ENCODE measurements around the gene LYPD4. TPM values are rescaled to one million over a fixed set of nuclear protein-coding genes. Genes with fewer than 3 reads are reported as not detected.

Gene LYPD4
- total RNA-seq, 1 donor from 2014 or later, result not detected

GRCh38 chr19:41851456-41851855 is 7.0 kb upstream of the LYPD4 start:
- DNase-seq (ENCODE audit: low read depth in 2 of 2), result no peak

- no peak for DNase-seq (ENCODE audit: low read depth in 2 of 2)
Measured at GRCh38 chr19:41850381-41850780, 5.9 kb upstream of the LYPD4 start.

- DNase-seq (ENCODE audit: low read depth in 2 of 2), result no peak
Measured at GRCh38 chr19:41849067-41849466, 4.6 kb upstream of the LYPD4 start.

GRCh38 chr19:41848666-41849065 is 4.2 kb upstream of the LYPD4 start:
- no peak for DNase-seq (ENCODE audit: low read depth in 2 of 2)

GRCh38 chr19:41847351-41848105 is 3.0 kb upstream of the LYPD4 start:
- no peak for DNase-seq (ENCODE audit: low read depth in 2 of 2)

GRCh38 chr19:41845051-41845590 is 638 bp upstream of the LYPD4 start:
- no peak for DNase-seq (ENCODE audit: low read depth in 2 of 2)

- DNase-seq (ENCODE audit: low read depth in 2 of 2), result no peak
Measured at GRCh38 chr19:41845001-41845050, 343 bp upstream of the LYPD4 start, which contains the start of gene DMRTC2. Gene DMRTC2 (plus strand): TSS chr19:41845042. CDS start chr19:41847429, 2,387 bp downstream.

- DNase-seq (ENCODE audit: low read depth in 2 of 2), result no peak
Measured at GRCh38 chr19:41843371-41843770, 1.1 kb downstream of the LYPD4 start.

- no peak for DNase-seq (ENCODE audit: low read depth in 2 of 2)
Measured at GRCh38 chr19:41839211-41839610, 5.3 kb downstream of the LYPD4 start.

GRCh38 chr19:41837981-41838708 is 6.3 kb downstream of the LYPD4 start:
- no peak for DNase-seq (ENCODE audit: low read depth in 2 of 2)

- peak; percentile 52 to 76 for DNase-seq (ENCODE audit: low read depth in 2 of 2)
Measured at GRCh38 chr19:41821003-41821735, 23.3 kb downstream of the LYPD4 start.

GRCh38 chr19:41816761-41817160 is 27.7 kb downstream of the LYPD4 start:
- peak in 1 of 2 donors; percentile 63 for DNase-seq (ENCODE audit: low read depth in 2 of 2)

- DNase-seq (ENCODE audit: low read depth in 2 of 2), result no peak
Measured at GRCh38 chr19:41815301-41815700, 29.2 kb downstream of the LYPD4 start.

GRCh38 chr19:41813911-41814310 is 30.6 kb downstream of the LYPD4 start:
- no peak for DNase-seq (ENCODE audit: low read depth in 2 of 2)

GRCh38 chr19:41811981-41812380 is 32.5 kb downstream of the LYPD4 start:
- no peak for DNase-seq (ENCODE audit: low read depth in 2 of 2)

GRCh38 chr19:41811036-41811435 is 33.4 kb downstream of the LYPD4 start:
- no peak for DNase-seq (ENCODE audit: low read depth in 2 of 2)

GRCh38 chr19:41810301-41810700 is 34.2 kb downstream of the LYPD4 start:
- DNase-seq (ENCODE audit: low read depth in 2 of 2), result no peak

- DNase-seq (ENCODE audit: low read depth in 2 of 2), result no peak
Measured at GRCh38 chr19:41808663-41809566, 35.6 kb downstream of the LYPD4 start.

GRCh38 chr19:41807176-41807575 is 37.3 kb downstream of the LYPD4 start:
- no peak for DNase-seq (ENCODE audit: low read depth in 2 of 2)

- no peak for DNase-seq (ENCODE audit: low read depth in 2 of 2)
Measured at GRCh38 chr19:41804336-41804735, 40.1 kb downstream of the LYPD4 start.

- DNase-seq (ENCODE audit: low read depth in 2 of 2), result no peak
Measured at GRCh38 chr19:41802770-41803169, 41.7 kb downstream of the LYPD4 start.

GRCh38 chr19:41801792-41802211 is 42.7 kb downstream of the LYPD4 start:
- no peak for DNase-seq (ENCODE audit: low read depth in 2 of 2)

Data from lung microvascular endothelial cell (primary cell).